NB4 (cell line): Measurements from ENCODE around the gene TSPAN32.

Experiments
- POLR2A ChIP-seq: IDR thresholded peaks from 2 replicates; pipeline ENCODE4 v1.6.1; 2011; ENCODE audit warnings: mild to moderate bottlenecking; ENCODE audit not compliant: insufficient read length; ENCODE audit errors: extremely low read depth
- TF ChIP-seq, protein P1 (sequence below): IDR thresholded peaks from one replicate; pipeline ENCODE4 v1.5.1; 2012; ENCODE audit warnings: low read depth, low read length
- TF ChIP-seq, protein P2 (sequence below): IDR thresholded peaks from 2 replicates; pipeline ENCODE4 v1.6.1; 2011; ENCODE audit warnings: low read depth, low read length

DNA sequence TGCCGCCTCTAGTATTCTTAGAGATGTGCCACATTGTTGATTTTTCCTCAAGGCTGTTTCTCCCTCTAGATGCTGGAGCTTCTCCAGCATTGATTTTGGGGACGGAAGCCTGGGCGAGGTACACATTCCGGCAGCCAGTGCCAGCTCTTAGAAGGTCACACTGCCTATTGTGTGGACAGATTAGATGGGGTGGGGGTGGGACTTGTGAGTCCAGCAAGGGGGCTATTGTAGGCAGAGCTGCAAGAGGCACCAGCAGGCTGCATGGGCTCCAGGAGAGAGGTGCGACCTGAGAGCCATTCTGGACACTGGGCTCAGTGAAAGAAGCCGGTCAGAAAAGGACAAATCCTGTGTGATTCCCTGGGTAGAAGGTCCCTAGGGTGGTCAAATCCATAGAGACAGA lies 12.5 kb upstream of the TSPAN32 start:
- TF ChIP-seq, protein P1, sequence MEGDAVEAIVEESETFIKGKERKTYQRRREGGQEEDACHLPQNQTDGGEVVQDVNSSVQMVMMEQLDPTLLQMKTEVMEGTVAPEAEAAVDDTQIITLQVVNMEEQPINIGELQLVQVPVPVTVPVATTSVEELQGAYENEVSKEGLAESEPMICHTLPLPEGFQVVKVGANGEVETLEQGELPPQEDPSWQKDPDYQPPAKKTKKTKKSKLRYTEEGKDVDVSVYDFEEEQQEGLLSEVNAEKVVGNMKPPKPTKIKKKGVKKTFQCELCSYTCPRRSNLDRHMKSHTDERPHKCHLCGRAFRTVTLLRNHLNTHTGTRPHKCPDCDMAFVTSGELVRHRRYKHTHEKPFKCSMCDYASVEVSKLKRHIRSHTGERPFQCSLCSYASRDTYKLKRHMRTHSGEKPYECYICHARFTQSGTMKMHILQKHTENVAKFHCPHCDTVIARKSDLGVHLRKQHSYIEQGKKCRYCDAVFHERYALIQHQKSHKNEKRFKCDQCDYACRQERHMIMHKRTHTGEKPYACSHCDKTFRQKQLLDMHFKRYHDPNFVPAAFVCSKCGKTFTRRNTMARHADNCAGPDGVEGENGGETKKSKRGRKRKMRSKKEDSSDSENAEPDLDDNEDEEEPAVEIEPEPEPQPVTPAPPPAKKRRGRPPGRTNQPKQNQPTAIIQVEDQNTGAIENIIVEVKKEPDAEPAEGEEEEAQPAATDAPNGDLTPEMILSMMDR: no peak
- no peak for TF ChIP-seq POLR2A
- TF ChIP-seq, protein P2, sequence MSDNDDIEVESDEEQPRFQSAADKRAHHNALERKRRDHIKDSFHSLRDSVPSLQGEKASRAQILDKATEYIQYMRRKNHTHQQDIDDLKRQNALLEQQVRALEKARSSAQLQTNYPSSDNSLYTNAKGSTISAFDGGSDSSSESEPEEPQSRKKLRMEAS: no peak
